Vagina (tissue), 2 donors: ENCODE measurements around the gene PPP2R2D. TPM values are rescaled to one million over a fixed set of nuclear protein-coding genes. Genes with fewer than 3 reads are reported as not detected.

ENCODE experiments used
- DNase-seq, 2 donors: peaks; one replicate each; pipeline ENCODE4 v3.0.0-alpha.2; 2017; ENCODE audit errors: extremely low spot score in 2 of 2
- H3K27ac ChIP-seq: fragments of 200-600 bp; sonication (generic); one replicate; pipeline ENCODE4 v1.5.1; 2019
- H3K27me3 ChIP-seq: fragments of 200-600 bp; sonication (generic); one replicate; pipeline ENCODE4 v1.5.1; 2019
- H3K36me3 ChIP-seq, 2 donors: fragments of 200-600 bp; sonication (generic); one replicate each; pipeline ENCODE4 v1.5.1; 2017 to 2019
- H3K4me1 ChIP-seq: fragments of 200-600 bp; sonication (generic); one replicate; pipeline ENCODE4 v1.5.1; 2019
- H3K4me3 ChIP-seq, 2 donors: fragments of 200-600 bp; sonication (generic); 1 replicate in 1 of 2; 2 replicates in 1 of 2; pipeline ENCODE4 v1.5.1; 2016 to 2019
- H3K9me3 ChIP-seq: fragments of 200-600 bp; sonication (generic); one replicate; pipeline ENCODE4 v1.5.1; 2019
- CTCF ChIP-seq, 3 experiments: fragments of 450-650 bp in 2 of 3; fragments of 200-600 bp in 1 of 3; sonication (generic) in 1 of 3; IDR thresholded peaks; one replicate each; pipeline ENCODE4 v1.5.1; 2017 to 2019; ENCODE audit warnings: antibody characterized with exemption in 3 of 3, mild to moderate bottlenecking in 2 of 3, moderate library complexity in 2 of 3
- POLR2A ChIP-seq, 2 donors: fragments of 450-650 bp; IDR thresholded peaks; one replicate each; pipeline ENCODE4 v1.6.1; 2017; ENCODE audit warnings: antibody characterized with exemption in 2 of 2, mild to moderate bottlenecking in 2 of 2, moderate library complexity in 2 of 2
- POLR2AphosphoS5 ChIP-seq, 2 donors: sonication (generic); formaldehyde crosslinking; IDR thresholded peaks; one replicate each; pipeline ENCODE4 v1.9.0; 2017; ENCODE audit warnings: antibody characterized with exemption in 2 of 2, mild to moderate bottlenecking in 2 of 2, low read depth in 1 of 2; ENCODE audit not compliant: insufficient read depth in 1 of 2
- intact Hi-C: fragments of 100-400 bp; cut with DNase I; formaldehyde crosslinking; loops from one replicate; pipeline ENCODE4 v1.15.1; 2023
- total RNA-seq: library from RNA; depleted of rRNA; stranded (reverse); fragments of >200 nt; gene quantifications from one replicate; pipeline ENCODE4 v1.2.3, GENCODE V29; 2016

PPP2R2D gene
- total RNA-seq, 1 donor from 2014 or later = 49.4 TPM

DNA sequence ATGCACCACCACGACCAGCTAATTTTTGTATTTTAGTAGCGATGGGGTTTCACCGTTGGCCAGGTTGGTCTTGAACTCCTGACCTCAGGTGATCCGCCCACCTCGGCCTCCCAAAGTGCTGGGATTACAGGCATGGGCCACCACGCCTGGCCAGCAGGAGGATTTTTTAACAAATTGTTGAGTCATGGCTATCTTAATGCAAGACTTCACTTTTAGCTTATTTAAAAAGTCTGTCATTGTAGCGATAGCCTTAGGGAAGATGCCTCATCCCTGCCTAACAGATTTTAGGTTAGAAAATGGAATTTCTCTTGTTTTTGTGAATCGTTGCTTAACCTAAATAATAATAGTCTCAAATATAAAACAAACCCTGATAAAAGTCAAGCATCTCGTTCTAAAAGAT, 35.5 kb downstream of the PPP2R2D start:
- intact Hi-C loops = loop anchor here (10.0 kb wide), 1 partner anchor 669 kb away; no protein-coding TSS in a partner anchor
- Histone ChIP-seq H3K27ac (no peak overlapping the region), H3K9me3 (no peaks in the 10 kb centered on the region), H3K27me3 (no peaks in the 10 kb centered on the region), H3K4me3 (no peak overlapping the region), H3K36me3 (peaks cover 0 to 38% of the 10 kb centered on the region in 2 donors), H3K4me1 (peaks cover 9% of the 10 kb centered on the region)
- no peak for TF ChIP-seq POLR2AphosphoS5 (IDR thresholded peaks at IDR 0.05; ENCODE audit: insufficient read depth in 1 of 2, low read depth in 1 of 2)
- TF ChIP-seq CTCF (IDR thresholded peaks at IDR 0.05) = no peak
- TF ChIP-seq POLR2A (IDR thresholded peaks at IDR 0.05) = no peak
- no peak for DNase-seq

DNA sequence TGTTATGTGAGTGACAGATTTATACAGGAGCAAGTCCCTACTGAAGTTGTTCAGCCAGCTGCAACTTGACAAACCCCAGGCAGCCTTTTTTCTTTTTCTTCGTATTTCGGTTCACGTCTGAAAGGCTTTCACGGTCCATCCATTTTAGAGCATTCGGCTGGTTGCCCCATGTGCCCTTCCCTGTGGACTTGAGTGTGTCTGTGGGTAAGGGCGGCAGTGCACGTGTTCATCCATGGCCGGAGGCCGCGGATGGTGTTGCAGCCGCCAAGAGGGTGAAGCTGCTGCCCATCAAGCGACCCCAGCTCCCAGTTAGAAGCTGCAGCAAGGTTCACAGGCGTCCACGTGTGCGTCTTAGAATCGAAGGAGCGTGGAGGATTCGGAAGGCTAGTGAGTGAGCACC, 35.9 kb downstream of the PPP2R2D start:
- TF ChIP-seq POLR2A (IDR thresholded peaks at IDR 0.05) (no peak), CTCF (IDR thresholded peaks at IDR 0.05) (no peak), POLR2AphosphoS5 (IDR thresholded peaks at IDR 0.05; ENCODE audit: insufficient read depth in 1 of 2, low read depth in 1 of 2) (no peak)
- DNase-seq = no peak
- no peaks in the 10 kb centered on the region for H3K27me3 ChIP-seq
- H3K9me3 ChIP-seq = no peaks in the 10 kb centered on the region
- H3K27ac ChIP-seq = no peak overlapping the region
- peaks cover 5% of the 10 kb centered on the region for H3K4me1 ChIP-seq
- peaks cover 0 to 41% of the 10 kb centered on the region in 2 donors for H3K36me3 ChIP-seq
- intact Hi-C loops = loop anchor here (10.0 kb wide), 1 partner anchor 668 kb away; no protein-coding TSS in a partner anchor
- H3K4me3 ChIP-seq = no peak overlapping the region

GRCh38 chr10:131937836-131938235, 37.0 kb downstream of the PPP2R2D start:
- no peak for TF ChIP-seq POLR2A (IDR thresholded peaks at IDR 0.05)
- no peak for TF ChIP-seq POLR2AphosphoS5 (IDR thresholded peaks at IDR 0.05; ENCODE audit: insufficient read depth in 1 of 2, low read depth in 1 of 2)
- TF ChIP-seq CTCF (IDR thresholded peaks at IDR 0.05) = no peak
- Histone ChIP-seq H3K4me1 (no peaks in the 10 kb centered on the region), H3K27me3 (no peaks in the 10 kb centered on the region), H3K36me3 (peaks cover 0 to 41% of the 10 kb centered on the region in 2 donors), H3K9me3 (no peaks in the 10 kb centered on the region), H3K4me3 (no peak overlapping the region), H3K27ac (no peak overlapping the region)
- no peak for DNase-seq
- intact Hi-C loops = loop anchor here (10.0 kb wide), 1 partner anchor 667 kb away; no protein-coding TSS in a partner anchor

- H3K27ac ChIP-seq = no peak overlapping the region
- no peak for TF ChIP-seq POLR2AphosphoS5 (IDR thresholded peaks at IDR 0.05; ENCODE audit: insufficient read depth in 1 of 2, low read depth in 1 of 2)
- H3K4me3 ChIP-seq = no peak overlapping the region
- no peaks in the 10 kb centered on the region for H3K9me3 ChIP-seq
- no peak for DNase-seq
- H3K4me1 ChIP-seq = no peaks in the 10 kb centered on the region
- H3K36me3 ChIP-seq = peaks cover 0 to 41% of the 10 kb centered on the region in 2 donors
- no peaks in the 10 kb centered on the region for H3K27me3 ChIP-seq
- intact Hi-C loops = loop anchor here (10.0 kb wide), 1 partner anchor 666 kb away; no protein-coding TSS in a partner anchor
Observed at GRCh38 chr10:131938681-131939080, 37.9 kb downstream of the PPP2R2D start.

DNA sequence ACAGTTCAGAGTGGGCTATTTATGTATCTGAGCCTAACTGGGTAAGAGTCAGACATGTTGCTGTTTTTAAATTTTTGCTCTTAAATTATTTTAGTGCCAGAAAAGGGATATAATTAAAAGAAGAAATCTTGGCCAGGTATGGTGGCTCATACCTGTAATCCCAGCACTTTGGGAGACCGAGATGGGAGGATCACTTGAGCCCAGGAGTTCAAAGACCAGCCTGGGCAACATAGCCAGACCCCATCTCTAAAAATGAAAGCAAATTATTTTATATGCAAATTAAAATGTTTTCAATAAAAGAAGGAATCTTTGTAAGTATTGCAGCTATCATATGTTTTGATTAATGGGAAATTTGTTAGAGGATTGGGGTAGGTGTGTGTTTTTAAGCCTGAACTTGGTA, 41.6 kb downstream of the PPP2R2D start:
- DNase-seq = no peak
- Histone ChIP-seq H3K27ac (no peak overlapping the region), H3K9me3 (no peaks in the 10 kb centered on the region), H3K4me1 (peaks cover 15% of the 10 kb centered on the region), H3K4me3 (no peak overlapping the region), H3K36me3 (peaks cover 0 to 37% of the 10 kb centered on the region in 2 donors), H3K27me3 (no peaks in the 10 kb centered on the region)
- TF ChIP-seq POLR2A (IDR thresholded peaks at IDR 0.05) = no peak
- intact Hi-C loops = no loop called here

- TF ChIP-seq POLR2A (IDR thresholded peaks at IDR 0.05) = no peak
- TF ChIP-seq CTCF (IDR thresholded peaks at IDR 0.05) = no peak
- no peak for TF ChIP-seq POLR2AphosphoS5 (IDR thresholded peaks at IDR 0.05; ENCODE audit: insufficient read depth in 1 of 2, low read depth in 1 of 2)
- Histone ChIP-seq H3K27ac (no peak overlapping the region), H3K4me3 (no peak overlapping the region), H3K9me3 (no peaks in the 10 kb centered on the region), H3K4me1 (peaks cover 15% of the 10 kb centered on the region), H3K27me3 (no peaks in the 10 kb centered on the region), H3K36me3 (peaks cover 0 to 36% of the 10 kb centered on the region in 2 donors)
- intact Hi-C loops = no loop called here
- no peak for DNase-seq
Observed at GRCh38 chr10:131943021-131943814, 42.4 kb downstream of the PPP2R2D start.
